WTC11 (cell line): ENCODE results near the gene CTNNA3. TPM values are rescaled to one million over a fixed set of nuclear protein-coding genes. Genes with fewer than 3 reads are reported as not detected.

ENCODE experiments used
- ATAC-seq: fragments of 200-7000 bp; cut with Tn5 transposase; 2 replicates; pipeline ENCODE4 v1.10.0; 2021; ENCODE audit warnings: mild to moderate bottlenecking, moderate library complexity
- CTCF ChIA-PET: fragments of 300-600 bp; sonication (Branson Sonifier 250); formaldehyde crosslinking; loops from one replicate; lab custom pipeline; 2021; ENCODE audit warnings: antibody characterized with exemption; lab: Charles Lee
- POLR2A ChIA-PET: fragments of 350-600 bp; sonication (Branson Sonifier 250); formaldehyde crosslinking; loops from one replicate; lab custom pipeline; 2021; ENCODE audit warnings: antibody characterized with exemption; lab: Charles Lee
- DNase-seq: peaks from one replicate; pipeline ENCODE4 v3.0.0; 2021; ENCODE audit warnings: low spot score
- H3K27ac Mint-ChIP-seq: 2 replicates; pipeline ENCODE4 v1.8.0; 2021; ENCODE audit warnings: mixed read lengths
- H3K27me3 Mint-ChIP-seq: 2 replicates; pipeline ENCODE4 v1.8.0; 2021; ENCODE audit warnings: low read depth, mild to moderate bottlenecking, moderate library complexity, mixed read lengths
- H3K36me3 Mint-ChIP-seq: 2 replicates; pipeline ENCODE4 v1.8.0; 2021; ENCODE audit warnings: mixed read lengths
- H3K4me1 Mint-ChIP-seq: 2 replicates; pipeline ENCODE4 v1.8.0; 2022; ENCODE audit warnings: mixed read lengths
- H3K4me3 Mint-ChIP-seq: 2 replicates; pipeline ENCODE4 v1.8.0; 2021; ENCODE audit warnings: mild to moderate bottlenecking, moderate library complexity, mixed read lengths
- H3K9me3 Mint-ChIP-seq: 2 replicates; pipeline ENCODE4 v1.8.0; 2021; ENCODE audit warnings: mixed read lengths
- ATF1 ChIP-seq: sonication (generic); formaldehyde crosslinking; IDR thresholded peaks from 2 replicates; pipeline ENCODE4 v1.8.1; 2023; ENCODE audit warnings: mild to moderate bottlenecking, moderate library complexity, missing genetic modification reagents
- ATF2 ChIP-seq: sonication (generic); formaldehyde crosslinking; IDR thresholded peaks from 2 replicates; pipeline ENCODE4 v1.8.1; 2022; ENCODE audit warnings: low read depth, missing genetic modification reagents, borderline replicate concordance
- CREB1 ChIP-seq: sonication (generic); formaldehyde crosslinking; IDR thresholded peaks from 2 replicates; pipeline ENCODE4 v1.8.0; 2023; ENCODE audit warnings: mild to moderate bottlenecking, missing genetic modification reagents
- FOXP1 ChIP-seq: sonication (generic); formaldehyde crosslinking; IDR thresholded peaks from 2 replicates; pipeline ENCODE4 v1.8.0; 2022; ENCODE audit warnings: missing genetic modification reagents, mild to moderate bottlenecking, moderate library complexity, borderline replicate concordance
- NFE2L1 ChIP-seq: sonication (generic); formaldehyde crosslinking; IDR thresholded peaks from 2 replicates; pipeline ENCODE4 v1.8.1; 2023; ENCODE audit warnings: missing genetic modification reagents
- SOX15 ChIP-seq: fragments of 250-450 bp; sonication (Bioruptor Pico); IDR thresholded peaks from 2 replicates; pipeline ENCODE4 v1.9.0; 2021; ENCODE audit warnings: mild to moderate bottlenecking
- ZNF425 ChIP-seq: fragments of 250-450 bp; sonication (Bioruptor Pico); conservative IDR thresholded peaks from 2 replicates; pipeline ENCODE4 v1.9.0; 2021; ENCODE audit warnings: mild to moderate bottlenecking
- total RNA-seq: library from RNA; stranded (reverse); gene quantifications from 3 replicates; pipeline ENCODE4 v1.2.3, GENCODE V29; 2021
- TF ChIP-seq, protein P1 (sequence below): sonication (generic); formaldehyde crosslinking; IDR thresholded peaks from 2 replicates; pipeline ENCODE4 v1.8.1; 2023; ENCODE audit warnings: mild to moderate bottlenecking, missing genetic modification reagents
- TF ChIP-seq, protein P2 (sequence below): fragments of 250-450 bp; sonication (Bioruptor Pico); IDR thresholded peaks from 2 replicates; pipeline ENCODE4 v1.9.0; 2021; ENCODE audit warnings: mild to moderate bottlenecking

Gene CTNNA3
- total RNA-seq, 1 experiment from 2014 or later: 6.1 TPM

DNA sequence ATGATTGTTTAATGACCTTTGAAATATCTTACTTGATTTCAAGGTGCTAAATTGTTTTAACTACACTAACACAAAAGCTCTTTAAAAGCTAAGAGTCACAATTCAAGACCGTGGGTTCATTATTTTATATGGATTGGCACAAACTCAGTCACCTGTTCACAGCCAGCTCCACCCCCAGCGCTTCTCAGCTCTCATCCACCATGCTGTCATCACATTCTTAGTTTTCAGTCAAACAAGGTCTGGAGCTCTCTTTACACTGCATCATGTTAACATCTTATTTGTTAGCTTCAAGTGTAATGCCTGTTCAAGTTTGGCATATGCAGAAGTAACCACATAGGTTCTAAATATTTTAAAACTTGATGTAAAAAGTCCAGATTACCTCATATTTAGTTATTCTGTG lies 951.1 kb downstream of the CTNNA3 start:
- no peak for TF ChIP-seq ATF1 (CRISPR knock-in tag)
- CTCF ChIA-PET: no interaction called here
- peaks cover 26% of the 10 kb centered on the region for H3K9me3 Mint-ChIP-seq
- no peak overlapping the region for H3K4me3 Mint-ChIP-seq
- DNase-seq: no peak
- POLR2A ChIA-PET: interaction anchor here (0.6 kb wide), 1 partner anchor 21 kb away, joined by 3 read pairs; no protein-coding TSS in a partner anchor
- no peaks in the 10 kb centered on the region for H3K4me1 Mint-ChIP-seq
- peaks cover 21% of the 10 kb centered on the region for H3K36me3 Mint-ChIP-seq
- 0 out of 2 replicates have a peak, but pooled peaks cover 2% of the 10 kb centered on the region for H3K27me3 Mint-ChIP-seq
- H3K27ac Mint-ChIP-seq: no peak overlapping the region
- no peak for ATAC-seq

DNA sequence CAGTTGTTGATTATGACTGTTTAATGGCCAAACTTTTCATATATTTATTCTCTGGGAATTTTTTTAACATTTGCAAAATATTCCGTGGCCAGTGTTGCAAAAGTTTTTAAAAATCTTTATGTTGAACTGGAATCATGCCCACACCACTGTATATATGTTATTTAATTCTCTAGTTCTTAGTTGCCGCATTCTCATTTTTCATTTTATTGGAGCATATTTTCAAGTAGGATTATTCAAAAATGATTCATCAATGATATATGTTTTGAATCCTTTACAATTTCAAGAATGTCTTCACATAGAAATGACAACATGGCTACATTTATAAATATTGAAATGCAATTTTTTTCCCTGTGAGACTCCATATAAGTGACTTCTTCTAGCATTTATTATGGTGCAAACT lies 958.8 kb downstream of the CTNNA3 start:
- TF ChIP-seq CREB1 (CRISPR knock-in tag) (no peak), NFE2L1 (CRISPR knock-in tag) (no peak), FOXP1 (no peak)
- TF ChIP-seq, protein P1, sequence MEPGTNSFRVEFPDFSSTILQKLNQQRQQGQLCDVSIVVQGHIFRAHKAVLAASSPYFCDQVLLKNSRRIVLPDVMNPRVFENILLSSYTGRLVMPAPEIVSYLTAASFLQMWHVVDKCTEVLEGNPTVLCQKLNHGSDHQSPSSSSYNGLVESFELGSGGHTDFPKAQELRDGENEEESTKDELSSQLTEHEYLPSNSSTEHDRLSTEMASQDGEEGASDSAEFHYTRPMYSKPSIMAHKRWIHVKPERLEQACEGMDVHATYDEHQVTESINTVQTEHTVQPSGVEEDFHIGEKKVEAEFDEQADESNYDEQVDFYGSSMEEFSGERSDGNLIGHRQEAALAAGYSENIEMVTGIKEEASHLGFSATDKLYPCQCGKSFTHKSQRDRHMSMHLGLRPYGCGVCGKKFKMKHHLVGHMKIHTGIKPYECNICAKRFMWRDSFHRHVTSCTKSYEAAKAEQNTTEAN: no peak
- H3K27ac Mint-ChIP-seq: no peak overlapping the region

GRCh38 chr10:66723608-66724400 lies 972.2 kb downstream of the CTNNA3 start:
- Mint-ChIP-seq H3K4me1 (no peaks in the 10 kb centered on the region), H3K27ac (no peak overlapping the region)

More for the DNA sequence above, 958.8 kb downstream of the CTNNA3 start:
- DNase-seq (no peak), ATAC-seq (no peak)
- H3K4me1 Mint-ChIP-seq: no peaks in the 10 kb centered on the region
- CTCF ChIA-PET: no interaction called here
- POLR2A ChIA-PET: no interaction called here
- no peaks in the 10 kb centered on the region for H3K27me3 Mint-ChIP-seq
- H3K9me3 Mint-ChIP-seq: peaks cover 16% of the 10 kb centered on the region
- H3K36me3 Mint-ChIP-seq: peaks cover 14% of the 10 kb centered on the region
- H3K4me3 Mint-ChIP-seq: no peak overlapping the region

More at GRCh38 chr10:66723608-66724400, 972.2 kb downstream of the CTNNA3 start:
- no peak overlapping the region for H3K4me3 Mint-ChIP-seq
- ChIA-PET POLR2A (no interaction called here), CTCF (no interaction called here)
- DNase-seq (no peak), ATAC-seq (no peak)
- H3K36me3 Mint-ChIP-seq: no peaks in the 10 kb centered on the region
- TF ChIP-seq SOX15 (CRISPR knock-in tag) (no peak), ZNF425 (no peak), ATF2 (CRISPR knock-in tag) (no peak)
- TF ChIP-seq, protein P2, sequence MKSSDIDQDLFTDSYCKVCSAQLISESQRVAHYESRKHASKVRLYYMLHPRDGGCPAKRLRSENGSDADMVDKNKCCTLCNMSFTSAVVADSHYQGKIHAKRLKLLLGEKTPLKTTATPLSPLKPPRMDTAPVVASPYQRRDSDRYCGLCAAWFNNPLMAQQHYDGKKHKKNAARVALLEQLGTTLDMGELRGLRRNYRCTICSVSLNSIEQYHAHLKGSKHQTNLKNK (CRISPR knock-in tag): no peak
- no peaks in the 10 kb centered on the region for H3K27me3 Mint-ChIP-seq
- H3K9me3 Mint-ChIP-seq: no peaks in the 10 kb centered on the region
